B cell (primary cell): ENCODE data around the gene CEP120.

ENCODE experiments used
- EZH2 ChIP-seq: IDR thresholded peaks from 2 replicates; pipeline ENCODE4 v1.6.1; 2012; ENCODE audit warnings: borderline replicate concordance, low read depth, mild to moderate bottlenecking, moderate library complexity, low read length; ENCODE audit not compliant: insufficient read depth, poor library complexity, severe bottlenecking
- TF ChIP-seq, protein P1 (sequence below): fragments of 200-600 bp; IDR thresholded peaks from one replicate; pipeline ENCODE4 v1.8.0; 2022; ENCODE audit warnings: antibody characterized with exemption, mild to moderate bottlenecking

DNA sequence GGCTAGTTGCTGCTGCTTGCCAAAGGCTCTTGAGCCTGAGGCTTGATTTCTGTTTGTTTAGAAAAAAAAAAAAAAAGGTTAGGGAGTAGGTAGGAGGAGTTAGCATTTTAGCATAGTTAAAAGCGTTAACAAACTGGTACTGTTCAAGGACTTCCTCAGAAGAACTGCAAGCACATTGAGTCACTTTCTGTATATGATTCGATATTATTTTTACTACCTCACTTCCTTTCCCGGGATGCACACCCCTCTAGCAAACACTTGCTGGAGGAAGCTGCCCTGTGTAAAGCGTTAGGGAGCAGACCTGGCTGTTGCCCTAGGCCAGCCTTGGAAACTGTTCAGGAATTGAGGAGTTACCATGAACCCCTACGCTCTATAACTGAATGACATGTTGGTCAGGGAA, 15.7 kb upstream of the CEP120 start:
- no peak for TF ChIP-seq EZH2
- TF ChIP-seq, protein P1, sequence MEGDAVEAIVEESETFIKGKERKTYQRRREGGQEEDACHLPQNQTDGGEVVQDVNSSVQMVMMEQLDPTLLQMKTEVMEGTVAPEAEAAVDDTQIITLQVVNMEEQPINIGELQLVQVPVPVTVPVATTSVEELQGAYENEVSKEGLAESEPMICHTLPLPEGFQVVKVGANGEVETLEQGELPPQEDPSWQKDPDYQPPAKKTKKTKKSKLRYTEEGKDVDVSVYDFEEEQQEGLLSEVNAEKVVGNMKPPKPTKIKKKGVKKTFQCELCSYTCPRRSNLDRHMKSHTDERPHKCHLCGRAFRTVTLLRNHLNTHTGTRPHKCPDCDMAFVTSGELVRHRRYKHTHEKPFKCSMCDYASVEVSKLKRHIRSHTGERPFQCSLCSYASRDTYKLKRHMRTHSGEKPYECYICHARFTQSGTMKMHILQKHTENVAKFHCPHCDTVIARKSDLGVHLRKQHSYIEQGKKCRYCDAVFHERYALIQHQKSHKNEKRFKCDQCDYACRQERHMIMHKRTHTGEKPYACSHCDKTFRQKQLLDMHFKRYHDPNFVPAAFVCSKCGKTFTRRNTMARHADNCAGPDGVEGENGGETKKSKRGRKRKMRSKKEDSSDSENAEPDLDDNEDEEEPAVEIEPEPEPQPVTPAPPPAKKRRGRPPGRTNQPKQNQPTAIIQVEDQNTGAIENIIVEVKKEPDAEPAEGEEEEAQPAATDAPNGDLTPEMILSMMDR, result no peak
